GM19452 (cell line): ENCODE data around the gene CFAP300.

Experiments
- ATAC-seq: cut with Tn5 transposase; IDR thresholded peaks from one replicate; pipeline ENCODE4 v1.9.1; 2021; ENCODE audit not compliant: unreplicated experiment

The CFAP300 gene

DNA sequence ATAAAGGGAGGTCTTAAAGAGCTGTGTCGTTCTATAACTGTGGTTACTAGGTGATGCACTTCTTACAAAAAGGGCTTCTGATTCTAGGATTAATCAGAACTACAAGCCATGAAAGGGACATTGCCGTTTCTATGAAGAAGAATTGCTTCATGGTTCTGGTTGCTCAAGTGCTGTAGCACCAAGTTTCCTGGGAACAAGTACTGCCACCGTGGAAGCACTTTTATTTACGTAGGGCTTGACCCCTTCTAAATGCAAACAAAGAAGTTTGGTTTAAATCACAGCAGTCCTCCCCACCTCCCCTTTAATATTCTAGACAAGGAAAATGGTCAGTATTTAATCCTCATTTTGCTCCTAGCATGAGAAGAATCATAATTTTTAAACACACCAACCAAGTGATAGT is 72.8 kb downstream of the CFAP300 start:
- no peak for ATAC-seq

DNA sequence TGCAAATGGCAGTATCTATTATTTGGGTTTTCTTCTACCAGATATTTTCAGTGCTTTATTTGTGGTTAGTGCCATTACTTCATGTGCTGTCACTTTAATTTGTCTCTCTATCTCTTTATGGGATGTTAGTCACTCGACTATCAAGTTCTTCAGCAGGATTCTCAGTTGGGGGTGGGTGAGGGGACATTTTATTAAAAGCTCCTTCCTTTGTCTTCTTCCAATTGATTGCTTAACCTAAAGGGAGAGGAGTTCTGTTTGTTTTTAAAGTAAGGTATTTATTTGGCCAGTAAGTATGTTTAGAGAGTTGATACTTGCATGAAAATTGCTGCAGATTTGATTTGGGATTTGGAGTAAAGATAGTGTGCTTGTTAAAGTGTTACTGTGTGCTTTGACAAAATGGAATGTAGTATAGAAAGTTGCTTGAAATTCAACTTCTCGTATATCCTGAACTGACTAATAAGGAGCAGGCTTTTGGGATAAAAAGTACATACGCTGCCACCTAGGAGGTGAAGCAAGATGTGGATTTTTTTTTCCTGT is 73.3 kb downstream of the CFAP300 start:
- ATAC-seq = no peak

DNA sequence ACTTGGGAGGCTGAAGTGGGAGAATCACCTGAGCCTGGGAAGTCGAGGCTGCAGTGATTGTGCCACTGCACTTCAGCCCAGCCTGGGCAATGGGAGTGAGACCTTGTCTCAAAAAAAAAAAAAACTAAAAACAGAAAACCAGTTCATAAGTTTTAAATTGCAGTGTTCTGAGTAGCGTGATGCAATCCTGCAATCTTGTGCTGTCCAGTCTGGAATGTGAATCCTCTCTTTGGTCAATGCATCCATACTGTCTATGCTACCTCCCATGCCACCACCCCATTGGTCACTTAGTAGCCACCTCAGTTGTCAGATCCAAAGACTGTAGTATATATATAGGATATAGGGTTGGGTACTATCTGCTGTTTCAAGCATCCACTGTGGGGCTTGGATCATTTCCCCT is 74.1 kb downstream of the CFAP300 start:
- no peak for ATAC-seq
